Fibroblast of peridontal ligament (primary cell): ENCODE data around the gene SCARB1.
A peak's percentile ranks its signal among the peaks of the same experiment; 100 is the strongest.

Source experiments
- DNase-seq: peaks from one replicate; pipeline ENCODE4 v3.0.0-alpha.2; 2010; ENCODE audit errors: extremely low read depth

SCARB1 gene

DNA sequence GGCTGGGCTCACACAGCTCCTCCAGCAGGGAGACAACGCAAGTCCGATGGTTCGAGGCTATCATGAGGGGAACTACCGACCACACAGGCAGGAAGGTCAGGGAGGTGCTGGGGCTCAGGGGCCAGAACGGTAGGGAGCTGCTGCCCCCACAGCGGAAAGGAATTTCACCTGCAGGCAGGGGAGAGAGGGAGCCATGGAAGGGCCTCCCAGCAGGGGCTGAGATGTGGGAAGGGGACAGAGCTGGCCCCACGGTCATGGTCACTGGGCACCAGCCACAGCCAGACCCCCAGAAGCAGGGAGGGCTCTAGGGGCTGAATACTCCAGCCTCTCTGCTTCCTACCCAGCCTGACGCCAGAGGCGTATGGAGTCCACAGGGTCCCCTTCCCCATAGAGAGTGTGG is 103.1 kb downstream of the SCARB1 start:
- DNase-seq = no peak

DNA sequence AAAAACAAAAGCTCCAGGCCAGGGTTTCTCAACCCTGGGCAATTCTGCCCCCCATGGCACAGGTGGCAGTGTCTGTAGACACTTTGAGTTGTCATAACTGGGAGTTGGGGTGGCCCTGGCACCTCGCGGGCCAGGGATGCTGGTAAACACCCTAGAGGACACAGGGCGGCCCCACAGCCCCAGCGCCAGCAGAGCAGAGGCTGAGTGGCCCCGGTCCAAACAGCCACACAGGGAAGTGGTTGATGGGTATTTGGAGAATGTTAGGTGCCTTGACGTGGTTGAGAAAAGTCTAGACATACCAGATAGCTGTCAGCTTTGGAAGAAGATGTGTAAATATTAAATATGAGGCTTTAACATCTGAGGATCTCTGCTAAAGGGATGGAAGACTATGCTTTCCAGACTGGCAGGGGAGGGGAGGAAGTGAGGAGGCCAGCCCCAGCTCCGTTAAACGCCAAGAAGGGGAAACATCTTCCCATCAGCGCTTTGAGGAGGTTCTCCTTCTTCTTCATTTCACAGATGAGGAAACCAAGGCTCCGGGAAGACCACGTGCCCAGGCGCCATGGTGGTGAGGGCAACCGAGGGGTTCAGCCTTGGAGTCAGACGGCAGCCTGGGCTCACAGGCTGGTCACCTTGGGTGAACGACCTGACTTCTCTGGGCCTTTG is 103.7 kb downstream of the SCARB1 start:
- no peak for DNase-seq

GRCh38 chr12:124758266-124759220 is 105.1 kb downstream of the SCARB1 start:
- no peak for DNase-seq

DNA sequence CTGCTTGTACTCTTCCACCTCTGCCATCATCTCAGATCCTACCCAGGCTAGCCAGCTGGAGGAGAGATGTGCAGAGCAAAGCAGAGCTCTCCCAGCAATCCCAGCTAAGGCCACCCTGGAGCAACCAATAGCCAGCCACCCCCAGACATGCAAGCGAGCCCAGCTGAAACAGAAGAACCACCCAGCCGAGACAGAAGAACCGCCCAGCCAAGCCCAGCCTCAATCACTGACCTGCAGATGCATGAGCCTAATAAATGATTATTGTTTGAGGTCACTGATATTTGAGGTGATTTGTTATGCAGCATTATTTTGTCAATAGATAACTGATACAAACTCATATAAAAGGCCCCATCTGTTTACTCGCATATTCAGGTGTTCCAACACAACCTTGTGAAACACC is 106.3 kb downstream of the SCARB1 start:
- DNase-seq = no peak

DNA sequence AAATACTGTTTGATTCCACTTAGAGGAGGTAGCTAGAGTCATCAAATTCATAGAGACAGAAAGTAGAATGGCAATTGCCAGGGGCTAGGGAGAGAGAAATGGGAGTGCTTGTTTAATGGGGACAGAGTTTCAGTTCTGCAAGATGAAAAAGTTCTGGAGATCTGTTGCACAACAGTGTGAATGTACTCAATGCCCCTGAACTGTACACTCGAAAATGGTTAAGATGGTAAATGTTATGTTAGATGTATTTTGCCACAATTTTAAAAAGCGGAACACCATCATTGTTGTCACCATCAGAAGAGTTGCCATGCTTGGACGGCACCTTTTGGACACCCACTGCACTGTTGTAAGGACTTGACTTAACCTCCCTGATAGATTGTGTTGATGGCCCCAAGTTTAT is 106.9 kb downstream of the SCARB1 start:
- no peak for DNase-seq

GRCh38 chr12:124756166-124756565 is 107.5 kb downstream of the SCARB1 start:
- no peak for DNase-seq

DNA sequence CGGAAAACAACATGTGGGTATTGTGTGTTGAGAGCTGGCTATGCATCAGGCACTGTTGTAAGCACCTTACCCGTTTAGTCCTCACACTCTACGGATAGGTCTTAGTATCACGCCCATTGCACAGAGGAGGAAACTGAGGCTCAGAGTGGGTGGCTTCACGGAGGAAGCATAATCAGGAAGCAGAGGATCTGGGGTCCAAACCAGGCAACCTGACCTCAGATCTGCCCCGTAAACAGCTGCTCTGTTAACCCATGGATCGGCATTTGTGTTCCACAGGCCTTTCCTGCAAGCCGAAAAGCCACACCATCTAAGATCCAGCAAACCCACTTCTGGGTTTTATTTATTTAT is 107.9 kb downstream of the SCARB1 start:
- no peak for DNase-seq

DNA sequence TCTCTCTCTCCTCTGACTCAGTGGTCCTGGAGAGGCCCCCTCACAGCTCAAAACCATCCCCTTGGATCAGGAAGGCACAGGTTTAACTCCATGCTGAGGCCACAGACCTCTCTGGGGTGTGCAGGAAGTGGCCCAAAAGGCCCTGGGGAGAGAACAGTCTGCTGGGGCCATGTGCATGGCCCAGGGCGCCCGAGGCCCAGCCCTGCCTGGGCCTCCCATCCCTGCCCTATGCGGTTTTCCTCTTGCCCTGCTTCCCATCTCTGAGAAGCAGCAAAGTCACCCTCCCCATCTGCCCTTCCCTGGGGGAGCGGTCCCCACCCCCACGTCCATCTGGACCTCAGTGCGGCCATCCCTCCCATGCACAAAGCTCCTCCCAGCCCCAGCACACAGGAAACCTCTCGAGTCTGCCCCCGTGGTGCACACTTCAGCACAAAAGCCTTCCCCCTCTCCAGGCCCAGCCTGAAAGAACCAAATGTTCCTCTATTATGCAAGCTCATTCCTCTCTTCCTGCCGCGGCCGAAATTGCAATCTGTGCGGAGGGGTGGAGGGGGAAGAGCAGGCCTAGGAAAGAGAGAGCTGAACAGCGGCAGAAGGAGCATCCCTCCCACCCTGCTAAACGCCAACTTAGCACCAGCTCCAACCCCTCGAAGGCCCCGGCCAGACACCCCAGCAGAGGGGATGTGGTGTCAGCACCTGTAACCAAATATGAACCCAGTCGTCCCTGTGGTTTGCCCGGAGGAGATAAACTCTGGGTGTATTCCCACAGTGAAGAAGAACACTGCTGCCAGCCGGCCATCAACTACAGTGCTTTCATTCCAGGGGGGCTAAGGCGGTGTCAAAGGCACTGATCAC is 108.5 kb downstream of the SCARB1 start:
- DNase-seq = peak; percentile 87

GRCh38 chr12:124754491-124754890 is 109.2 kb downstream of the SCARB1 start:
- DNase-seq = no peak

DNA sequence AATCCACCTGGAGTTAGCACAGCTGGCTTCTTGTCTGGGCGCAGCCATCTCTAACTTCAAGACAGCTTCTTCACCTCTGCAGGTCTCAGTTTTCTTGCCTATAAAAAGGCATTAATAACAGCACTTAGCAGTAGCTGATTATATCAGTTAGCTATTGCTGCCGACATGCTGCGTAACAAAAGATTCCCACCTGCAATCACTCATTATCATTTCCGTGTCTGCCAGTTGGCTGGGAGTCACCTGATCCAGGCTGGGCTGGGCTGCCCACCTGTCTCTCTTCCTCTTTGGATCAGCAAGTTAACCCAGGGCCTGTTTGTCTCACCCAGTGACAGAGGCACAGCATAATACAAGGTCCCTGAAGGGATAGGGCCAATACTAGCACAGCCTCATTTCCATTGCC is 109.7 kb downstream of the SCARB1 start:
- no peak for DNase-seq

DNA sequence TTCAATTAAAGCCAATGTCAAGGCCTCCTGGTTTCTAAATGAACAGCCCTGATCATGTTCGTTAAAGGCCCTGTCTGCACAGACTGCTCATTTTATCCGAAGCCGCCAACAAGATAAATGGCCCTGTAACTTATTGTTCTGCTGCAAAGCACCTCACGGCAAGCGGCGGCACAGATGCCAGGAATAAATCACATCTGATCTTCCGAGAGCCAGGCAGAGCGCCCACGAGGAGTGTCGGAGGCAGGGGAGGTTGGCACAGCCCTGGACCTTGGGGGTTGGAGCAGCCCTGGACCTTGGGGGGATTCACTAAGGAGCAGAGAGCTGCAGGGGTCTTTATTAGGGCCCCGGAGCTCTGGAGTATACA is 110.5 kb downstream of the SCARB1 start:
- no peak for DNase-seq

- peak; percentile 79 for DNase-seq
Observed at GRCh38 chr12:124752437-124753227, 111.0 kb downstream of the SCARB1 start.

GRCh38 chr12:124751654-124752355 is 111.9 kb downstream of the SCARB1 start:
- DNase-seq = no peak

- DNase-seq = no peak
Observed at GRCh38 chr12:124750787-124751471, 112.7 kb downstream of the SCARB1 start.

DNA sequence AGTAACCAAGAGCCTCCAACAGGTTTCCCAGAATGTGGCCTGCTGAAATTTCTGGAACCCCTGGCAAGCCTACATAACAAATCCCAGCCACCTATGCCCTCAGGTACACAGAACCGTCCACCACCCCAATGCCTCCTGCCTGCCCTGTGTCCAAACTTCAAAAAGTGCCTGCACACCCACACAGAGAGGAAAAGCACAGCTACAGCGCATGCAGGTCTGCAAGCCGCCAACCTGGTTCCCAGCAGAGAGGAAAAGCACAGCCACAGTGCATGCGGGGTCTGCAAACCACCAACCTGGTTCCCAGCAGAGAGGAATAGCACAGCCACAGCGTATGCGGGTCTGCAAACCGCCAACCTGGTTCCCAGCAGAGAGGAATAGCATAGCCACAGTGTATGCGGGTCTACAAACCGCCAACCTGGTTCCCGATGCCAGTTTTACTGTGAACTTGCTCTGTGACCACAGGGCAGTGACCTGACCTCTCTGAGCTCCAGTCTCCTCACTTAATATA is 113.5 kb downstream of the SCARB1 start:
- DNase-seq = no peak

GRCh38 chr12:124749725-124750124 is 113.9 kb downstream of the SCARB1 start:
- no peak for DNase-seq

DNA sequence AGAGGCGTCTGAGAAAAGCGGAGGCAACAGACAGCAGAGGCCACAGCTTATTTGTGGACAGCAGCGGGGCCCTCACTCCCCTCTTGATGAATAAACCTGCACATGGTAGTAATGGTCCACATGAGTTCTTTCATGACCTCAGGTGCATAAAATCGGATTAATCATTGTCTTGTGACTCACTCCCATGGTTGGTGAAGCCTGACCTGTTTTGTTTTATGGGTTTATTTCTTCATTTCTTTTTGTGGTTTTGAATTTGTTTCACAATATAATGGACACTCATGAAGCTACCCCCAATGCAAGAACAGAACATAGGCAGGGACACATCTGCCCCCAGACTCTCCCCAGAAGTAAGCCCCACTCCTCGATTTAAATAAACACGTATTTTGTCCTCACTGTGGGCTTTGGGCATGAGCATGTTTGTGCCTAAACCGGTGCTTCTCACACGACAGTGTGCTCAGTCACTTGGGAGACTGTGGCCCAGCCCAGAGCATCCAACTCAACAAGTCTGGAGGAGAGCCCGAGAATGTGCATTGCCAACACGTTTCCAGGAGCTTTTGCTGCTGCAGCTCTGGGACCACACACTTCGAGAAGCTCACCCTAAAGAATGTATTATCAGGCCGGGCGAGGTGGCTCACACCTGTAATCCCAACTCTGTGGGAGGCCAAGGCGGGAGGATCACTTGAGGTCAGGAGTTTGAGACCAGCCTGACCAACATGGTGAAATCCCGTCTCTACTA is 116.1 kb downstream of the SCARB1 start:
- DNase-seq = peak; percentile 85

DNA sequence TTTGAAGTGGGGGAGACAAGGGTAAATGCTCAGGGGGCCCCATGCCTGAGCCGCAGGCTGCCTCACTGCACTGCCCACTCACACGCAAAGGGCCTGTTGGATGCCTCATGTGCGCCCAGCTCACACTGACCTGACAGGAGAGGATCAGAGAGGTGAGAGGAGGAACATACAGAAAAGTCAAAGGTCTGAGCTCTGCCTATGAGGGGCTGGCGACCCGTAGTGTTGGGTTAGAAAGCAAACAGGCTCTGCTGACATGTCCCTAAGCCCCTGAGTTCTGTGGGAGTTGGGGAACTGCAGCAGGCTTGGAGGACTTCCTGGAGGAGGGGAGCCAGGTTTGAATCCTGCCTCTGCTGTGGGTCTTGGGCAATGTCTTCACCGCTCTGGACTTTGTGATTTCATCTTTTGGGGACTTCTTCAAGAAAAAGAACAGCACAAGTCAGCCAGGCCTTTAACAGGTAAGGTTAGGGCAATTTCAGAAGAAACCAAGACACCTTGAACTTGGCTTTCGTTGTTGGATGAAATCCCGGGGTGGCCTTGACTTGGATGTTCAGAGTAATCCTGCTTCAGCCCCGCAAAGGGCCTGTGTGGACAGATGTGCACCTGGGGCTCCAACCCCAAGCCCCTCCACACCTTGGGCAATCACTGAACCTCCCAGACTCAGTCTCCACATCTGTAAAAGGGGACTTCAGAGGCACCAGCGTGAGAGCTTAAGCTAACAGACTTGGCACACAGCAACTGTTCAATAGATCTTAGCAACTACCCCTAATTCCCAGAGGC is 116.8 kb downstream of the SCARB1 start:
- DNase-seq = no peak
